LNCAP (cell line): ENCODE data around the gene SERPINA5.

Source experiments
- CTCF ChIP-seq: fragments of 450-650 bp; IDR thresholded peaks from 2 replicates; pipeline ENCODE4 v1.5.1; 2017; ENCODE audit warnings: mild to moderate bottlenecking

SERPINA5 gene

GRCh38 chr14:94632305-94632590 is 51.0 kb downstream of the SERPINA5 start:
- no peak for TF ChIP-seq CTCF

GRCh38 chr14:94633121-94633520 is 51.9 kb downstream of the SERPINA5 start:
- TF ChIP-seq CTCF, result no peak

GRCh38 chr14:94635154-94635553 is 53.9 kb downstream of the SERPINA5 start:
- no peak for TF ChIP-seq CTCF

GRCh38 chr14:94636744-94637412 is 55.7 kb downstream of the SERPINA5 start:
- TF ChIP-seq CTCF, result peak; percentile 63

- TF ChIP-seq CTCF, result no peak
Observed at GRCh38 chr14:94638339-94638738, 57.1 kb downstream of the SERPINA5 start.

- no peak for TF ChIP-seq CTCF
Observed at GRCh38 chr14:94638961-94639817, 58.0 kb downstream of the SERPINA5 start.

- TF ChIP-seq CTCF, result no peak
Observed at GRCh38 chr14:94640721-94641631, 59.8 kb downstream of the SERPINA5 start.
